Stomach smooth muscle (tissue), 2 donors: ENCODE results near the gene DCST1.

Experiments
- H3K27ac ChIP-seq: one replicate; pipeline ENCODE4 v1.7.0; 2013; ENCODE audit warnings: mild to moderate bottlenecking, low read length, inconsistent platforms
- H3K27me3 ChIP-seq, 2 donors: one replicate each; pipeline ENCODE4 v1.7.0; 2013; ENCODE audit warnings: low read length in 2 of 2; ENCODE audit not compliant: insufficient read depth in 2 of 2, control insufficient read depth in 1 of 2
- H3K36me3 ChIP-seq, 2 donors: one replicate each; pipeline ENCODE4 v1.7.0; 2013; ENCODE audit warnings: low read length in 2 of 2; ENCODE audit not compliant: control insufficient read depth in 2 of 2, insufficient read depth in 2 of 2
- H3K4me1 ChIP-seq: one replicate; pipeline ENCODE4 v1.7.0; 2013; ENCODE audit warnings: low read length; ENCODE audit not compliant: control insufficient read depth, insufficient read depth
- H3K4me3 ChIP-seq, 2 donors: one replicate each; pipeline ENCODE4 v1.7.0; 2013; ENCODE audit warnings: low read length in 2 of 2
- H3K9ac ChIP-seq, 2 donors: one replicate each; pipeline ENCODE4 v1.7.0; 2013; ENCODE audit warnings: low read length in 2 of 2, mild to moderate bottlenecking in 1 of 2
- H3K9me3 ChIP-seq, 2 donors: one replicate each; pipeline ENCODE4 v1.7.0; 2013; ENCODE audit warnings: low read length in 2 of 2; ENCODE audit not compliant: control insufficient read depth in 2 of 2
- donor health status: healthy.
- donor health status: Pancreatic carcinoma.

The DCST1 gene

GRCh38 chr1:155060736-155061135 lies 27.1 kb downstream of the DCST1 start:
- Histone ChIP-seq H3K9ac (no peak overlapping the region), H3K36me3 (peaks cover 25 to 29% of the 10 kb centered on the region in 2 donors)

GRCh38 chr1:155061381-155062150 lies 27.9 kb downstream of the DCST1 start:
- H3K27ac ChIP-seq: no peak overlapping the region
- H3K4me3 ChIP-seq: no peak overlapping the region

More at GRCh38 chr1:155060736-155061135, 27.1 kb downstream of the DCST1 start:
- Histone ChIP-seq H3K27ac (no peak overlapping the region), H3K9me3 (no peaks in the 10 kb centered on the region), H3K4me1 (peaks cover 29% of the 10 kb centered on the region), H3K27me3 (peaks cover 0 to 5% of the 10 kb centered on the region in 2 donors), H3K4me3 (no peak overlapping the region)

GRCh38 chr1:155062151-155062686 lies 28.6 kb downstream of the DCST1 start:
- Histone ChIP-seq H3K9ac (no peak overlapping the region), H3K36me3 (peaks cover 16% of the 10 kb centered on the region in 2 donors), H3K4me3 (no peak overlapping the region), H3K4me1 (peaks cover 29% of the 10 kb centered on the region), H3K9me3 (no peaks in the 10 kb centered on the region), H3K27me3 (peaks cover 0 to 5% of the 10 kb centered on the region in 2 donors), H3K27ac (no peak overlapping the region)

More at GRCh38 chr1:155061381-155062150, 27.9 kb downstream of the DCST1 start:
- H3K27me3 ChIP-seq: peaks cover 0 to 5% of the 10 kb centered on the region in 2 donors
- peaks cover 29% of the 10 kb centered on the region for H3K4me1 ChIP-seq
- H3K36me3 ChIP-seq: peaks cover 17 to 22% of the 10 kb centered on the region in 2 donors
- no peaks in the 10 kb centered on the region for H3K9me3 ChIP-seq
- H3K9ac ChIP-seq: no peak overlapping the region

- Histone ChIP-seq H3K9me3 (no peaks in the 10 kb centered on the region), H3K4me1 (peaks cover 29% of the 10 kb centered on the region), H3K27me3 (peaks cover 0 to 5% of the 10 kb centered on the region in 2 donors), H3K9ac (peak overlapping the region in 1 of 2 donors; percentile 29), H3K4me3 (peak overlapping the region; percentile 74 to 84), H3K36me3 (peaks cover 10 to 13% of the 10 kb centered on the region in 2 donors), H3K27ac (peak overlapping the region; percentile 41)
Measured at GRCh38 chr1:155062702-155063411, 29.2 kb downstream of the DCST1 start.

- H3K9me3 ChIP-seq: no peaks in the 10 kb centered on the region
- H3K36me3 ChIP-seq: peaks cover 2 to 6% of the 10 kb centered on the region in 2 donors
- peak within 1 kb of the TSS; percentile 24 to 60 for H3K9ac ChIP-seq
- H3K27ac ChIP-seq: peak within 1 kb of the TSS; percentile 41
- H3K4me1 ChIP-seq: peaks cover 29% of the 10 kb centered on the region
- peak within 1 kb of the TSS; percentile 74 to 84 for H3K4me3 ChIP-seq
- peaks cover 0 to 5% of the 10 kb centered on the region in 2 donors for H3K27me3 ChIP-seq
Measured at GRCh38 chr1:155063550-155064110, 30.0 kb downstream of the DCST1 start, which contains the start of gene EFNA4. Gene EFNA4 (plus strand): TSS chr1:155063740. CDS start chr1:155063824, 84 bp downstream.

- Histone ChIP-seq H3K27me3 (peaks cover 0 to 5% of the 10 kb centered on the region in 2 donors), H3K9ac (peak overlapping the region; percentile 7 to 24), H3K4me1 (peaks cover 29% of the 10 kb centered on the region), H3K4me3 (peak overlapping the region; percentile 74 to 84), H3K9me3 (no peaks in the 10 kb centered on the region), H3K36me3 (peaks cover 0 to 4% of the 10 kb centered on the region in 2 donors), H3K27ac (no peak overlapping the region)
Measured at GRCh38 chr1:155064111-155064831, 30.6 kb downstream of the DCST1 start.

GRCh38 chr1:155064832-155065429 lies 31.3 kb downstream of the DCST1 start:
- H3K27me3 ChIP-seq: peaks cover 0 to 5% of the 10 kb centered on the region in 2 donors
- no peaks in the 10 kb centered on the region for H3K9me3 ChIP-seq
- no peak overlapping the region for H3K4me3 ChIP-seq
- H3K36me3 ChIP-seq: peaks cover 0 to 4% of the 10 kb centered on the region in 2 donors
- no peak overlapping the region for H3K27ac ChIP-seq
- no peak overlapping the region for H3K9ac ChIP-seq
- H3K4me1 ChIP-seq: peaks cover 29% of the 10 kb centered on the region

- H3K4me1 ChIP-seq: peaks cover 36% of the 10 kb centered on the region
- no peak overlapping the region for H3K4me3 ChIP-seq
- H3K9ac ChIP-seq: no peak overlapping the region
- no peak overlapping the region for H3K27ac ChIP-seq
- peaks cover 0 to 5% of the 10 kb centered on the region in 2 donors for H3K27me3 ChIP-seq
- peaks cover 0 to 2% of the 10 kb centered on the region in 2 donors for H3K36me3 ChIP-seq
- no peaks in the 10 kb centered on the region for H3K9me3 ChIP-seq
Measured at GRCh38 chr1:155066777-155067176, 33.2 kb downstream of the DCST1 start.

- peaks cover 0 to 2% of the 10 kb centered on the region in 2 donors for H3K36me3 ChIP-seq
- H3K27ac ChIP-seq: no peak overlapping the region
- H3K4me1 ChIP-seq: peaks cover 17% of the 10 kb centered on the region
- H3K27me3 ChIP-seq: no peaks in the 10 kb centered on the region
- H3K4me3 ChIP-seq: no peak overlapping the region
- no peaks in the 10 kb centered on the region for H3K9me3 ChIP-seq
- no peak overlapping the region for H3K9ac ChIP-seq
Measured at GRCh38 chr1:155068599-155068998, 35.0 kb downstream of the DCST1 start.
